Right lung (tissue), 5 donors: Measurements from ENCODE around the gene ITGB1BP1. TPM values are rescaled to one million over a fixed set of nuclear protein-coding genes. Genes with fewer than 3 reads are reported as not detected.
"Not testable (repeated sequence)": the region's sequence is repeated elsewhere in the genome, so short reads cannot be mapped to it uniquely, and the experiment has no call there.

Source experiments
- DNase-seq, 2 donors: peaks; one replicate each; pipeline ENCODE4 v3.0.0-alpha.2; 2013
- polyA plus RNA-seq, 5 donors: library from polyadenylated mRNA; unstranded; fragments of 120-200 nt; gene quantifications; one replicate each; pipeline versions ENCODE4 v1.2.1 to v1.2.3, GENCODE V29; 2013; ENCODE audit warnings: inconsistent platforms in 1 of 5, low replicate concordance in 1 of 5; ENCODE audit not compliant: insufficient read length in 5 of 5, insufficient read depth in 1 of 5

ITGB1BP1 gene
- polyA plus RNA-seq, 5 donors = 72.3 to 102 (median 82.1) TPM

DNA sequence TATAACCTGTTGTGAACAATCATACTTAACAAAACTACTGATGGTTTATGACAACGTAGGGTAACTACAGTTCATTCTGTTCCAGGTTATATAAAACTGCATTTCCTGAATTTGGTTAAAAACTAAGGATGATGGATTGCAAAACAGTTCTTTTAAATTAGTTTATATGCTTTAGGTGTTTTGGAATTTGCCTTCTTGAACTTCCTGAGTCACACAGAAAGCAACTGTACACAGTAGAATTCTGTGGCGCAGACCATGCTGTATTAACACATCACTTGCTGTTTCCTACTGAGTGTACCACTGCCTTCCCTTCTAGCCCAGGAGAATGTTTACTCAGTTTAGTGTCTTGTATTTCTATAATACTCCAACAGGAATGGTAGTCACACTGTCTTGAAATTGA, 19.4 kb downstream of the ITGB1BP1 start:
- DNase-seq = no peak

DNA sequence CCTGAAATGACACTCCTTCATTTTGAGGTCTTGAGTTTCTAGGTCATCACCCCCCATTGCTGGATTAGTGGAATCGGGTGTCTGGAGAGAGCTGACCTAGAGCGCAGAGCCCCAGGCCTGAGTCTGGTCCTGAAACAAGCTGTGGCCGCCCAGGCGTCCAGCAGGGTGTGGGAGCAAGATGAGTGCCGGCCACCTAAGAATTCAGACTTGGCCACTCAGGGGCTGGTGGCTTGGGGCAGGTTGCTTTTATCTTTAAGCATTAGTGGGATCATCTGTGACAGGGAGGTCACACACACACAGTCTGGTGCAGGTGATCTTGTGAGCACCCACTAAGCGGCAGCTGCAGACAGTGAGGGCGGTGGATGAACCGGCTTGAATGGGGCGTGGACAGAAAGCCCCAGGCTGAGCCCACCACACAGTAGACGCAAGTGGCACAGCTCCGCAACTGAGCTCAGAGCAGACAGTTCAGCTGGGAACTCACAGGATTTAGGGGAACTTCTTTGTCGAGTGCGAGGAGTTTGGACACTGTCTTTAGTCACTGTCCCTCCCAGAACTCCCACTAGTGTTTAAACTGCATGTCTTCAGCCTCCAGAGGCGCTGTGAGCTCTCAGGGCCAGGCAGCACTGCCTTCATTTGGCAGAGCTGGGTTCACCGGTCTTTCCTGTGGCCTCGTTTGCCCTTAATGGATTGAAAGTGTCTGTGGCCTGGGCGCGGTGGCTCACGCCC, 21.5 kb downstream of the ITGB1BP1 start:
- no peak for DNase-seq

DNA sequence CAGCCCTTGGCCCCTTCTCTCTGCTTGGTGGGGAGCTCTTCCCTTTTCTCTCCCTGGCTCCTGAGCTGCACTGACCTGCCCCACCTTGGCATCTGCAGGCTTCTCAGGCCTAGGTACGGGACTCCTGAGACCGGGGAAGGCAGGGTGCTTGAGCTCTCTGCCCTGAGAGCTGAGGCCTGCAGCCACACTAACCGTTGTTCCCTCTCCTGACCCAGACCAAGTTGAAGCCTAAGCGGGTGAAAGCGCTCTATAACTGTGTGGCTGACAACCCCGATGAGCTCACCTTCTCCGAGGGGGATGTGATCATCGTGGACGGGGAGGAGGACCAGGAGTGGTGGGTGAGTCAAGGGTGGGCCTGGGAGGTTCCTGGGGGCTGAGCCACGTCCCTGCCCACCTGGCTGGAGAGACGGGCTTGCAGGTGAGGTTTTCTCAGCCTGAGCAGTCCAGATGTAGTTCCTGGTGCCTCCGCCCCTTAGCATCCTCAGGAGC, 22.2 kb downstream of the ITGB1BP1 start:
- DNase-seq = no peak

DNA sequence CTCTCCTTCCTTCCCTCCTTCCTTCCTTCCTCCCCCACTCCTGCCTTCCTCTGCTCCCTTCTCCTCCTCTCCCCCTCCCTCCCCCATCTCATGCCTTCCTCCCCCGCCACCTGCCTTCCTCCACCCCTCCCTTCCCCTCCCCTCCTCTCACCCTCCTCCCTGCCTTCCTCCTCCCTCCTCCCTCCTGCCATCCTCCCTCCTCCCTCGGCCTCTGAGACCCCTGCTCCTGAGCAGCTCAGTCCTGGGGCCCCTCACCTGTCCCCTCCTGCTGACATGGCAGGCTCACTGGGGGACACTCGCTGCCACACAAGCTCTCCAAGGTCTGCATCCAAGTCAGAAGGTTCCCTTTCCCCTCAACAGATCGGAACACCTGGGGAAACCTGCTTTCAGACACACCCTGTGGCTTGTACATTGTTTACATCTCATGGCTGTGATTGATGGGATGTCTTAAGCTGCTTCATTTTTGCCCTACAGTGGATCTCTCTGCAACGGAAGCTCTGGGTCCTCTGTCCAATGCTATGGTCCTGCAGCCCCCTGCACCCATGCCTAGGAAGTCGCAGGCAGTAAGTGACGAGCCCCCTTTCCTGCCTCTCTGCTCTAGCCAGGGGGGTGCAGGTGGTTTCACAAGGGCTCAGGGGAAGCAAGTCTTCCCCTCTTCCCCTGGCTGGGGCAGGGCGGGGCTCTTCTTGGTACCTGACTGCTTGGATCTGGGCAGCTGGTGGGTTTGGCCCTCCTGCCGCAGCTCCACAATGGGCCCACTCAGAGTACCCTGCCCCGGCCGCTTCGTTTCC, 22.9 kb downstream of the ITGB1BP1 start:
- no peak for DNase-seq

DNA sequence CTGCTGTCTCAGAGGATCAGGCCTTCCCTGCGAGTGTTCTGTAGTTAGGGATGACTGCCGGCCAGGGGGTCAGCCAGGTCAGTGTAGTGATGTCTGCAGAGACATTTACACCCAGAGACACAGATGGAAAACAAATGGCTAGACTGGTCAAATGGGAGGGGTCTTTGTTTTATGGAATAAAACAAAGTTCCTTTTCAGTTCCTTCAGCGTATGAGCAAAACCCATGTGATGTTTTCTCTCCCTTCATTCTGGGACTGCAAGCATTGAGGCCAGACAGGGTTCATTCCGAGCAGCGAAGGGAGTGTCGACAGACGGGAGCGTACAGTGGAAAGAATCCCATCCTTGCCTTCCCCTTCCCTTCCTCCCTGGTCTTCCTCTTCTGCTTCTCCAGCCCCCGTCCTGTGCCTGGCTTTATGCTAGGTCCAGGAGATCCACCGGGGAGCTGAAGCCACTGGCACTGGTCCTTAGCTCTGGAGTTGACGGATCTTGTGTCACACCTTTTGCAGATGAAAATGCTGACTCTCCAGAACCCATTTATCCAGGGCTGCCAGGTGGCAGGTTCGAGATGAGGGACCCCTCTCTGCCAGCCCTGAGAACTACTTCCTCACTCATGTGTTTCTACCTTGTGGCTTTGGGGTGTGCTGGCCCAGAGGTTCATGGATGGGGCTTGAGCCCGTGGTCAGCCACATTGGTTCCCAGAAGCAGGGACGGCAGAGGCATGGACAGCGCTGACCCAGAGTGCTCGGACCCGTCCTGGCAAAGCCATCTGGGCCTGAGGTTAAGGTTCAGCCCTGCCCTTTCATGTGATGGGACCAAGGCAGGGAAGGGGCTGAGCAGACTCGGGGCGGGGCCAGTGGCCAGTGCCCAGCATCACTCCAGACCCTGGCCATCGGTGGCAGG, 24.2 kb downstream of the ITGB1BP1 start:
- DNase-seq = no peak

DNA sequence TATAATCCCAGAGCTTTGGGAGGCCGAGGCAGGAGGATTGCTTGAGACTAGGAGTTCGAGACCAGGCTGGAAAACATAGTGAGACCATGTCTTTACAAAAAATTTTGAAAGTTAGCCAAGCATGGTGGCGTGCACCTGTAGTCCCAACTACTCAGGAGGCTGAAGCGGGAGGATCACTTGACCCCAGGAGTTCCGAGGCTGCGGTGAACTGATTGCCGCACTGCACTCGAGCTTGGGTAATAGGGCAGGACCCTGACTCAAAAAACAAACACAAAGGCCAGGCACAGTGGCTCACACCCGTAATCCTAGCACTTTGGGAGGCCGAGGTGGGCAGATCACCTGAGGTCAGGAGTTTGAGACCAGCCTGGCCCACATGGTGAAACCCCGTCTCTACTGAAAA, 25.1 kb downstream of the ITGB1BP1 start:
- not testable (repeated sequence) for DNase-seq

DNA sequence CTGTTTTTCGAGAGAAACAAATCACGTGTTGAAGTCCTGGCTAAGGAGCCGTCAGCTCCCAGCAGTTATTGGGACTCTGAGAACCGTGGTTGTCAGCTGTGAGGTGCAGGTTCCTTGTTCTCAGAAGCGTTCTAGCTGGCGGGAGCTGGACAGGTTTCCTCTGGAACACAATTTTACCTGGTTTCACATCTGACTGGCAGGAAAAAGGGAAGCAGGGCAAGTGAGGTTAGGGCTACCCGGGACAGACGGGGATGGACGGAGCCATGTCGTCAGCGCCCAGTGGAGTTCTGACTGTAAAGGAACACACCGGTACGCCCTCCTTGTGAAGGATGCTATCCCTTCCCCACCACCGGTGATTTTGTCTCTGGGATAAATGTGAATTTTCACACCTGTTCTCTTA, 26.1 kb downstream of the ITGB1BP1 start:
- no peak for DNase-seq

DNA sequence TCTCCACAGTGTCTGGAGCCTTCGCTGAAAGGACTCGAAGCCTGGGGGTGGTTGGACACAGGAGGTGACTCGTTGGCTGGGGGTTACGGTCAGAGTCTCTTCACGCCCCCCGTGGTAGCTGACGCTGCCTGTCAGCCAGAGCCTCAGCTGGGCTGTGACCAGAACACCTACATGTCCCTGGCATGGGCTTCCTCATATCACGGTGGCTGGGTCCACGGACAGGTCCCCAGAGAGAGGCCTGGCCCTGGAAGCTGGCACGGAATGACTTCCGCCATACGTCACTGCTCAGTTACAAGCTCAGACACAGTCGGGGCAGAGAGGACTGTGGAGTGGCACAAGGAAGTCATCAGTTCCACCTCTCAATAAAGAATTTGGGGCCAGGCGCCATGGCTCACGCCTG, 28.5 kb downstream of the ITGB1BP1 start:
- DNase-seq = no peak

DNA sequence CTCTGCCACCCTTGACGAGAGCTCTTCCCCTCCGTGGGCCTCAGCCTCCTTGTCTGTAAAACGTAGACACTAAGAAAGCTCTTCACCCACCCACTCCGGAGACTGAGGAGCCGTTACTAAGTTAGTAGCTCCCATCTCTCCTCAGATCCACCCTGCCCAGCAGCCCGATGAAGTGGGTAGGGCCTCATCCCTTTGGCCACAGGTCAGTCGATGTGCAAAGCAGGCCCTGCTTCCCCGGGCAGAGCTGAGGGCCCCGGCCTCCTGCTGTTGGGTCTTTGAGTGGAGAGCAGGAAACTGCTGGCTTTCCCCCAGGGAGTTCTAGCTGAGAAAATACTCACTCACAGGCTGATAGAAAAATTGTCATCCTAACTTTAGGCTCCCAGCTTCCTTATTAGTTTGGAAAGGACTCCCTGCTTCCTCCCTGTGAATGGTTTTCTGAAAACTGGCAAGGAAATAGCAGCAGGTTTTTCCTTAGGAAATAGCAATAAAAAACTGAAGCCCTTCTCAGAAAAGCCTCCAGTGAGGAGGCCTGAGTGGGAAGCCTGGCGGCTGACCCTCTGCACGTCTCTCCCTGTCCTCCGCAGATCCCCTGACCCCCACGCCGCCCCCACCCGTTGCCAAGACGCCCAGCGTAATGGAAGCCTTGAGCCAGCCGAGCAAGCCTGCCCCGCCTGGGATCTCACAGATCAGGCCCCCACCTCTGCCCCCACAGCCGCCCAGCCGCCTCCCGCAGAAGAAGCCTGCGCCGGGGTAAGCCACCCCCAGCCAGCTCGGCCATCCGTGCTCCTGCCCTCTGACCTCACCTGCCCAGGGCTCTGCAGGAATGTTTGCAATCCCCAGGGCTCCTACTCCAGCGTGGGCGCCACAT, 30.2 kb downstream of the ITGB1BP1 start:
- DNase-seq = no peak

DNA sequence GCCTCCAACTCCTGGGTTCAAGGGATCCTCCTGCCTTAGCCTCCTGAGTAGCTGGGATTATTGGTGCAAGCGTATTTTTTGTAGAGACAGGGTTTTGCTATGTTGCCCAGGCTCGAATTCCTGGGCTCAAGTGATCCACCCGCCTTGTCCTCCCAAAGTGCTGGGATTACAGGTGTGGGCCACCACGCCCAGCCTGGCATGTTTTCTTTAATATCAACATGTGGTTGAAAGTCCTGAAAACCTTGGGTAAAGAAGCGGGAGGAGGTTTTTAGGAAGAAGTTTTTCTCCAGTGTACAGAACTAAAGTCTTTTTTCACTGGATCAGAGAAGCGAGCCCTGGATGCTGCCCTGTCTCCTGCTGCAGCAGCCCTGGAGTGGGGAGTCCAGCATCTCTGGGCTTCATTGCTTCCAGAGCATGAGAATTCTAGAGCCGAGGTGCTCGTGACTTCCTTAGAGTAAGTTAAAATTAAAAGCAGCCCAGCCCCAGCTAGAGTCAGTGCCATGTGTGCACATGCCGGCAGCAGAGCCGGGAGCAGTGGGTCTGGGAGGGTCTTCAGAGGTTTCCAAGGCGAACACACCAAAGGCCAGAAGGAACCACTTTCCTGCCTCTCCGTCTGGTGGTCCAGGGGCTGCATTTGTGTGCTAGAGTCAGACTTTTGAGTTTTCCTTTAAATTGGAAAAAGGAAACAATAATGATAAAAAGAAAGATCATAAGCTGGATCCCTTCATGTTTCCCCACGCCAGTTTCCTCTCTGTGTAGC, 31.2 kb downstream of the ITGB1BP1 start:
- DNase-seq = no peak

DNA sequence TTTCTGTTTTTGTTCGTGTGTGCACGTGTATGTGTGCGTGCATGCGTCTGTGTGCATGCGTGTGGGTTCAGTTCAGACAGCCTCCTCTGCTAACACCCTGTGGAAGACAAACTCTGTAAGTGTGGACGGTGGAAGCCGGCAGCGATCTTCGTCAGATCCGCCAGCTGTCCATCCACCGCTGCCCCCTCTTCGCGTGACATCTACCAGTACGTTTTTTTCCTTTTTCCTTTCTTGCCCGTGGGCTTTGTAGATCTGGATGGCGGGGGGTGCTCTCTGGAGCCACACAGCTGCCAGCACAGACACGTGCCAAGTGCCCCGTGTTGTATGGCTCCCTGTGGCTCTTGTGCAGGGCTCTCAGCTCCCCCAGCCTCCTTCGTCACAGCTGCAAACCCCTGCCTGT, 32.3 kb downstream of the ITGB1BP1 start:
- DNase-seq = no peak

DNA sequence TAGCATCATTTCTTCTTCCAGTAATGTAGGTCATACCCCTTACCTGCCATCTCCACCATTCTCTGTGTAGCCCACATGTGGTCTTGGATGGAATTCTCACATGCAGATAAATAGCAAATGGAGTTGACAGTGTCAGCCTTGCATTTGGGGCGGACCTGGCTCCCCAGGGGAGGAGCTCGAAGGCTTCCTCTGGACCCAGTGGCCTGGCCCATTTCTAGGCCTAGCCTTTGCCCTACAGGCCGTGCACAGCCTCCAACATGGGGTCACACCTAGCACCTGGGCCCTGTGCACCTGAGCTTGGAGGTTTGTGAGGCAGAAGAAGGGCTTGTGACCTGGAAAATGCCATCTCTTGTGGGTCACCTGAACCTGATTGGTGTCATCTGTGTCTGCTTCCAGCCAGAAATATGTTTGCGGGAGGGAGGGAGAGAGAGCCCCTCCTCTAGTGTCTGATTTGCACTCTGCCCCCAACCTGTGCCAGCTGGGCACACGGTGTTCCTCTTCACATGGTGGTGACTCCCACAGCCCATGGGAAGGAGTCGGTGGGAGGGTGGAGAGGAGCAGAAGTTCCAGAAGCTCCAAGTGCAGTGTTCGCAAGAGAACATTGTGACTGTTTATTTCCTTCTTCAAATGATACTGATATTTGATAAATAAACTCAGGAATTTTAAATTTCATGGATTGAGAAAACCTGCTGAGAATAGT, 33.0 kb downstream of the ITGB1BP1 start:
- DNase-seq = no peak

DNA sequence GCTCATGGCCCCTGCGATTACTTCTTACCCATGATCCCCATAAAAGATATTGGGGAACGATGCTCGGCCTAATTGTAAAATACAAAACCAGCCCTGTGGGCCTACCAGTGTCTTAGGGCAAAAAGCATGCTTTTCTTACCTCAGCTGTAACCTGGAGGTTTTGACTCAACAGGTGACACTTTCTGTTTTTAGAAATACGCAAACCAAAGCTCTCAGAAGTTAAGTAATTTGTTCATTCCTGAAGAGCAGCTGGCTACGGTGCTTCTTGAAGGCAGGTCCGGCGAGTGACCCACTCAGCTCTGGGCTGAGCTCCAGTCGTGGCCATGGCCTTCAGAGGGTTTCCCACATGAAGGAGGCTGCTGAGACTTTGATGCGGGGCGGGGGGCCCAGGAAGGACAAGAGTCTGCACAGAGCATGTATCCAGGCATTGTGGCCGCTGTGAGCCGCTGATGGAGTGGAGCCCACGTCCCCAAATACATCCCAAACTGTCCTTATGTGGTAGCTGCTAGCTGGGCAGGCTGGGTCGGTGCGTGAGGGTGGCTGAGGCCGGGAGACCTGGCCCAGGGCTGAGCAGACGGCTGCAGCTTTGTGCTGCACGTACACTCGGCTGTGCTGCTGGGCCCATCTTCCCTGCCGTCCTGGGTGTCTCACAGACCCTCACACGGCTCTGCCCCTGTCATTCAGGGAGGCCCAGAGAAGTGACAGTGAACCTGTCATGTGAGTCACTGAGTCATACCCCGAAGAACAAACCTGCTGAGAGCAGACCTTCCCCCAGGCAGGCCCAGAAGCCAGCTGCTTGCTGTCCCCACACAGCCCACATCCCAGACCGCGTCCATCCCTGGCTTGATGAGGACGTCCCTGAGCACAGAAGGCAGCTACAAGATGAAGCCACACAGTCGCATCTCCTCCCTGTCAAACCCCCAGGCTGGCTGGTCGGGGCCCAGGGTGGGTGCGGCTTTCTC, 34.1 kb downstream of the ITGB1BP1 start:
- no peak for DNase-seq

DNA sequence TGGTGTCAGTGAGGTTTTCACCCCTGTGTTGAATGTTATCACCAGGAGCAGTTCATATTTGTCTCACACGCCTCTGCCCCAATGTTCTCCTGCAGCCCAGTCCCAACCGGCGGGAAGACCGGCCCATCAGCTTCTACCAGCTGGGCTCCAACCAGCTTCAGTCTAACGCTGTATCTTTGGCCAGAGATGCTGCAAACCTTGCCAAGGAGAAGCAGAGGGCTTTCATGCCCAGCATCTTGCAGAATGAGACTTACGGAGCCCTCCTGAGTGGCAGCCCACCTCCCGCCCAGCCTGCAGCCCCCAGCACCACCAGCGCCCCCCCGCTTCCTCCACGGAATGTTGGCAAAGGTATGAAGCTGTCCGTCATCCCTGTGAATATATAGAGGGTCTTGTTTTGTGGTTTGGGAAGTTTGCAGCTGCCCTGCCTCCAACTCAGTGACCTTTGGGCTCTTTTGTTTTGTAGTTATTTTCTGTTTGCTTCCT, 35.1 kb downstream of the ITGB1BP1 start:
- DNase-seq = no peak

DNA sequence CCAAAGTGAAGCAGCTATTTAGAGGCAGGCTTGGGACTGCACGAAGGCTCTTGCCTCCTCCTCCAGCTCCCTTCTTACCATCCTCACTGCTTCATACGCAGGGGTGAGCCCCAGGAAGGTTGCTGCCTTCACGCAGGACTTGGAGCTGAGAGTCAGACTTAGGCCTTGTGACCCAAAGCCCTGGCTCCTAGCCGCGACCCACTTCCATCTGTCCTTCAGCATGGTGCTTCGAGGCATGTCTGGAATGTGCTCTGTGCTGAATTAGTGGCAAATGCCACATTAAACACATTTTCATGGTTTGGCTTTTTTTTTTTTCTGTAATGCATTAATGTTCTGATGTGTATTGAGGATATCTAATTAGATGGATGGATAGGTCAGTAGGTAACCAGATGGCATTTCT, 37.5 kb downstream of the ITGB1BP1 start:
- no peak for DNase-seq

DNA sequence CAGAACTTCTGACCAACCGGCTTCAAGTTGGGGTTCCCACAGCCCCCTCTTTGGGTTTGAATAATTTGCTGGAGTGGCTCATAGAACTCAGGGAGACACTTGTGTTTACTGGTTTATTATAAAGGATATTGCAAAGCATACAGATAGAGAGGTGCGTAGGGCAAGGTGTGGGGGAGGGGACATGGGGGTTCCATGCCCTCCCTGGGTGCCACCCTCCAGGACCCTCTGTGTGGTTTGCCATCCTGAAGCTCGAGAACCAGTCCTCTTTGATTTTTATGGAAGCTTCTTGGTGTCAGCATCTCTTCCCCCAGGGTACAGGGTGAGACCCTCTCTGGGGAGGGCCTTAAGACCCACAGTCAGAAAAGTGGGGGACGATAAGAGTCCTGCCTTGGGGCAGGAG, 38.8 kb downstream of the ITGB1BP1 start:
- no peak for DNase-seq

DNA sequence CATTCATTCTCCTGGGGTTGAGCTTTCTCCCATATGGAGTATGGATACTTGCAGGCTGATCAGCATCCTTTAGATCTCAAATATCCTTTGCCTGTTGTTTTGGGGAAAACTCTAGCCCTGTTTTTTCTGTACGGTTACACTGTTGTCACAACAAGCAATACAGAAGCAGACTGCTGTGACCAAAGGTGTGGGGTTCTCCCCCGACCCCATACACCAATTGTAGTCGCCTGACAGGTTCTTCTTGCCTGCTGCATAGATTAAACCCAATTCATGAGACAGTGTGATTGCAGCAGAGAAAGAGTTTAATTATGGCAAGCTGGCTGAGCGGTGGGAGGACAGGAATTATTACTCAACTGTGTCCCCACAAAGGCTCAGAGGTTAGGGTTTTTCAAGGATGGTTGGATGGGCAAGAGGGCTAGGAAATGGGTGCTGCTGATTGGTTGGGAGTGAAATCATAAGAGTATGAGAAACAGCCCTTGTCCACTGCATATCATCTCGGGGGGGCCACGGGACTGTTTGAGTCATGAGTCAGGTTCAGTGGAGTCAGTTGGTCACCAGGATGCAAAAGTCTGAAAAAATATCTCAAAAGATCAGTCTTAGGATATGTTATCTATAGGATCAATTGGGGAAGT, 40.6 kb downstream of the ITGB1BP1 start:
- no peak for DNase-seq
